T-helper 1 cell treated with Interleukin-12 subunit alpha and Interleukin-12 subunit beta and Interleukin-4 antibody, amounts not matched to agents 30 μg/mL and 1 μg/mL, for 36 hours (primary cell): ENCODE measurements around the gene PRR5.
"Not testable (repeated sequence)": the region's sequence is repeated elsewhere in the genome, so short reads cannot be mapped to it uniquely, and the experiment has no call there.

Experiments used
- H3K27ac Mint-ChIP-seq: one replicate; pipeline ENCODE4 v1.8.0; 2021; ENCODE audit warnings: mild to moderate bottlenecking, mixed read lengths
- H3K27me3 Mint-ChIP-seq: one replicate; pipeline ENCODE4 v1.8.0; 2021; ENCODE audit warnings: low read depth, mixed read lengths
- H3K36me3 Mint-ChIP-seq: one replicate; pipeline ENCODE4 v1.8.0; 2021; ENCODE audit warnings: low read depth, mixed read lengths
- H3K4me1 Mint-ChIP-seq: one replicate; pipeline ENCODE4 v1.8.0; 2021; ENCODE audit warnings: low read depth, mixed read lengths
- H3K4me3 Mint-ChIP-seq: one replicate; pipeline ENCODE4 v1.8.0; 2021; ENCODE audit warnings: mild to moderate bottlenecking, moderate library complexity, mixed read lengths
- H3K9me3 Mint-ChIP-seq: one replicate; pipeline ENCODE4 v1.8.0; 2021; ENCODE audit warnings: mixed read lengths

Gene PRR5

DNA sequence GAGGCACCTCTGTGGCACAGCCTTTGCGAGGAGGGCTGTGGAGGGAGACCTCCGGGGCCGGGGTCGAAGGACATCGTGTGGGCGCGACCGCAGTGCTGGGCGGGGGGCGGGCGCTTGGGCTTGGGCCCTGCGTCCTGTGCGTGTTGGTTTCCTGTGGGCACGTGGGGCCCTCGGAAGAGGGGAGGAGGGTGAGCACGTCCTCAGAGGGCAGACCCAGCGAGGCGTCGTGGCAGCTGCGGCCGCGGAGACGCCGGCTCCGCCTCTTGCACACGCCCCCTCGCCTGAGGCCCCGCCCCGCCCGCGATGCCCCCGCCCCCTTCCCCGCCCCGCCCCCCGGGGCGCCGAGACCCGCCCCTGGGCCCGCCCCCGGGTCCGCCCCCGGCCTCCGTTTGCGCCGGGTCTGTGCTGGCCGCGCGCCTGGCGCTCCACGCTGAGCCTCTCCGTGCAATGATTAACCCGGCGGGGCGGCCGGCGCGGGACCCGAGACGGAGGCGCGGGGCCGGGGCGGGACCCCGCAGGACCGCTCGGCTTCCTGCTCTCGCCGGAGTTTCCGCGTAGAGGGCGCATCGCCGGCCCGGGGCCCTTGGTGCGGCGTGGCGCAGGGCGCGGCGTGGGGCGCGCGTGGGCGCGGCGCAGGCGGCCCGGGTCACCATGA, at the start of gene PRR5:
TSS of gene PRR5 (plus strand) at position 381 of the 655 bp plus-strand sequence. CDS start at position 652, 271 bp downstream.
- Mint-ChIP-seq H3K36me3 (no peaks in the 10 kb centered on the region), H3K27me3 (peaks cover 8% of the 10 kb centered on the region), H3K27ac (no peak within 1 kb of the TSS), H3K4me1 (peaks cover 3% of the 10 kb centered on the region), H3K9me3 (no peaks in the 10 kb centered on the region), H3K4me3 (peak within 1 kb of the TSS; percentile 59)

- H3K4me1 Mint-ChIP-seq, H3K4me3 Mint-ChIP-seq, H3K9me3 Mint-ChIP-seq, H3K36me3 Mint-ChIP-seq, H3K27ac Mint-ChIP-seq: not testable (repeated sequence)
- H3K27me3 Mint-ChIP-seq: peaks cover 25% of the 10 kb centered on the region
These were observed 49.1 kb upstream of the PRR5 start for GRCh38 chr22:44652866-44653265.

DNA sequence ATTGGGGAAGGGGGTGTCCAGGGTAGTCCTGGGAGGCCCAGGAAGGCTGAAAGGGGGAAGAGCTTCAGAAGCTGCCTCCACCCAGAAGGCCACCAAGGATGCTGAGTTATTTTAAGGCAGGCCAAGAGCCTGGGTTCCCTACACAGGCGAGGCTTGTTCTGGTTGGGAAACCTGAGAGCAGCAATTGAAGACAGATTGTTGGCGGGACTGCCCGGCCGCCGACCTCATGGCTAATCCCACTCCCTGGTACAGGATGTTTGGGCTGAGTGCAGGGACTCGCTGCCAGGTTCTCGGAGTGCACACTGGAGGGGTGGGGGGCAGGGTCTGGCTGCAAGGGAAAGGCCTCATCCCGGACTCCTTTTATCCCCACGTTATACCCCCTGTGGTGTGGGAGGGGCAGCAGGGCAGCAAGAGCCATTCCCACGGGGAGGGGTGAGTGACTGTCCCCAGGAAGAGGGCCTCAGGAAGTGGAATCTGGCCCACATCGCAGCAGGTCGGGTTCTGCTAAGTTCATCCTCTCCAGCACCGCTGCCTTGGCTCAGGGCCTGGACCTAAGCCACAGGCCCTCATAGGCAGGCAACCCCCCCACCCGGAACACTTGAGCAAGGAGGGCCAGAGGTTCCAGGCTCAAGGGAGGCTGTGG, 43.6 kb upstream of the PRR5 start:
- Mint-ChIP-seq H3K27ac (no peak overlapping the region), H3K4me3 (no peak overlapping the region), H3K9me3 (no peaks in the 10 kb centered on the region), H3K36me3 (no peaks in the 10 kb centered on the region), H3K27me3 (peaks cover 18% of the 10 kb centered on the region), H3K4me1 (no peaks in the 10 kb centered on the region)

GRCh38 chr22:44659140-44659539, 42.9 kb upstream of the PRR5 start:
- H3K27ac Mint-ChIP-seq: no peak overlapping the region
- H3K4me3 Mint-ChIP-seq: no peak overlapping the region
- no peaks in the 10 kb centered on the region for H3K9me3 Mint-ChIP-seq
- H3K27me3 Mint-ChIP-seq: peaks cover 18% of the 10 kb centered on the region
- no peaks in the 10 kb centered on the region for H3K36me3 Mint-ChIP-seq
- peaks cover 3% of the 10 kb centered on the region for H3K4me1 Mint-ChIP-seq

GRCh38 chr22:44660051-44660830, 41.8 kb upstream of the PRR5 start:
- H3K4me3 Mint-ChIP-seq: no peak overlapping the region
- peaks cover 13% of the 10 kb centered on the region for H3K4me1 Mint-ChIP-seq
- no peak overlapping the region for H3K27ac Mint-ChIP-seq
- H3K27me3 Mint-ChIP-seq: peaks cover 18% of the 10 kb centered on the region
- no peaks in the 10 kb centered on the region for H3K36me3 Mint-ChIP-seq
- H3K9me3 Mint-ChIP-seq: no peaks in the 10 kb centered on the region

- peaks cover 16% of the 10 kb centered on the region for H3K27me3 Mint-ChIP-seq
- no peak overlapping the region for H3K4me3 Mint-ChIP-seq
- H3K27ac Mint-ChIP-seq: no peak overlapping the region
- H3K9me3 Mint-ChIP-seq: no peaks in the 10 kb centered on the region
- H3K4me1 Mint-ChIP-seq: peaks cover 20% of the 10 kb centered on the region
- H3K36me3 Mint-ChIP-seq: no peaks in the 10 kb centered on the region
These were observed 40.9 kb upstream of the PRR5 start for GRCh38 chr22:44661070-44661469.

GRCh38 chr22:44661659-44662569, 40.1 kb upstream of the PRR5 start:
- no peak overlapping the region for H3K27ac Mint-ChIP-seq
- H3K27me3 Mint-ChIP-seq: peaks cover 19% of the 10 kb centered on the region
- no peaks in the 10 kb centered on the region for H3K36me3 Mint-ChIP-seq
- no peak overlapping the region for H3K4me3 Mint-ChIP-seq
- no peaks in the 10 kb centered on the region for H3K9me3 Mint-ChIP-seq
- H3K4me1 Mint-ChIP-seq: peaks cover 26% of the 10 kb centered on the region

GRCh38 chr22:44663256-44663999, 38.6 kb upstream of the PRR5 start:
- Mint-ChIP-seq H3K4me3 (no peak overlapping the region), H3K36me3 (no peaks in the 10 kb centered on the region), H3K27me3 (peaks cover 17% of the 10 kb centered on the region), H3K27ac (no peak overlapping the region), H3K9me3 (no peaks in the 10 kb centered on the region), H3K4me1 (peaks cover 33% of the 10 kb centered on the region)

DNA sequence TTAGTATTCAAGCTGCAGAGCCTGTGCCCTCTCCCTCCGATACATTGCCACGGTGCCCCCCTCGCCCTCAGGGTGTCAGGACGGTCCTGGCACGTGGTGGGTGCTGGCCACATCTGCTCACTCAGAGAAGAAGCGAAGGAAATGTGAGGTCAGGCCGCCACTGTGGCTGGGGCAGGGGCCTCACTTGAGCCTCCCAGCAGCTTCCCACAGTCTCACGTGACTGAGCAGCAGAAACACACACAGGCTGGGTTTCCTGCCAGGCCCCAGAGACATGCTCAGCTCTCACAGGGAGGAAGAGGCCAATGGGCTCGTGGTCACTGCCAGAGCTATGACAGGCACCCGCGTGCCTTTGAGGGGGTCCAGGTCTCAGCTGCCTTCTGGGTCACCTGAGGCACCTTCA, 37.9 kb upstream of the PRR5 start:
- peaks cover 17% of the 10 kb centered on the region for H3K27me3 Mint-ChIP-seq
- no peak overlapping the region for H3K27ac Mint-ChIP-seq

GRCh38 chr22:44665115-44665514, 36.9 kb upstream of the PRR5 start:
- H3K4me3 Mint-ChIP-seq: no peak overlapping the region
- peaks cover 17% of the 10 kb centered on the region for H3K27me3 Mint-ChIP-seq
- no peaks in the 10 kb centered on the region for H3K9me3 Mint-ChIP-seq
- H3K27ac Mint-ChIP-seq: no peak overlapping the region
- no peaks in the 10 kb centered on the region for H3K36me3 Mint-ChIP-seq
- peaks cover 33% of the 10 kb centered on the region for H3K4me1 Mint-ChIP-seq

More for the DNA sequence above, 37.9 kb upstream of the PRR5 start:
- H3K36me3 Mint-ChIP-seq: no peaks in the 10 kb centered on the region
- peaks cover 33% of the 10 kb centered on the region for H3K4me1 Mint-ChIP-seq
- H3K4me3 Mint-ChIP-seq: no peak overlapping the region
- no peaks in the 10 kb centered on the region for H3K9me3 Mint-ChIP-seq

DNA sequence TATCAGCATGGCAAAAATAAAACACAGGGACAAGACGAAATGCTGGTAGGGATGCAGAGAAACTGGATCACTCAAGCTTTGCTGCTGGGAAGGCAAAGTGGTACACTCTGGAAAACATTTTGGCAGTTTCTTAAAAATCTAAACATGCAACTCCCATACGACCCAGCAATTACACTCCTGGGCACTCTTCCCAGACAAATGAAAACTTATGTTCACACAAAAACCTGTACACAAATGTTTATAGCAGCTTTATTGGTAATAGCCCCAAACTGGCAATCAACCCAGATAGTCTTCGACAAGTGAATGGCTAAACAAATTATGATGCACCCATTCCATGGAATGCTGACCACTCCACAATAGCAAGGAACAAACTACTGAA, 35.8 kb upstream of the PRR5 start:
- Mint-ChIP-seq H3K27ac (no peak overlapping the region), H3K4me1 (peaks cover 33% of the 10 kb centered on the region), H3K9me3 (no peaks in the 10 kb centered on the region), H3K27me3 (peaks cover 24% of the 10 kb centered on the region), H3K36me3 (no peaks in the 10 kb centered on the region), H3K4me3 (no peak overlapping the region)

GRCh38 chr22:44667276-44667675, 34.7 kb upstream of the PRR5 start:
- peak overlapping the region; percentile 83 for H3K27ac Mint-ChIP-seq
- no peaks in the 10 kb centered on the region for H3K36me3 Mint-ChIP-seq
- H3K9me3 Mint-ChIP-seq: no peaks in the 10 kb centered on the region
- peaks cover 32% of the 10 kb centered on the region for H3K27me3 Mint-ChIP-seq
- H3K4me1 Mint-ChIP-seq: peaks cover 36% of the 10 kb centered on the region
- H3K4me3 Mint-ChIP-seq: peak overlapping the region; percentile 75

DNA sequence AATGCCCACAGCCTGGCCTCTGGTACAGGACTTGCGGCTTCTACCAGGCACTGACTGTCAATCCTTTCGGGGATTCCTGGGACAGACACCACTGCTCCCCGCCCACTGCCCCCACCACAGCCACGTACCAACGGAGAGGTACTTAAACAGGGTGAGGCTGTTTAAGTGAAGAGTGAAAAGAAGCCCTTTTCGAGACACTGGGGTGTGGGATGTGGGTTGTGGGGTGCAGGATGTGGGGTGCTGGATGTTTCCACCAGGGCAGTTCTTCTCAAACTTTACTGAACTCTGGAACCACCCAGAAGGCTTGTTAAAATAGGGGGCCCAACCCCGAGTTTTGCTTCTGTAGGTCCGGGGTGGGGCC, 34.2 kb upstream of the PRR5 start:
- no peaks in the 10 kb centered on the region for H3K9me3 Mint-ChIP-seq
- H3K27ac Mint-ChIP-seq: peak overlapping the region; percentile 83
- H3K4me3 Mint-ChIP-seq: peak overlapping the region; percentile 75
- peaks cover 32% of the 10 kb centered on the region for H3K27me3 Mint-ChIP-seq
- H3K36me3 Mint-ChIP-seq: no peaks in the 10 kb centered on the region
- peaks cover 36% of the 10 kb centered on the region for H3K4me1 Mint-ChIP-seq
